KMS-11 (cell line): Measurements from ENCODE around the gene ZNF785.
"Not testable (repeated sequence)": the region's sequence is repeated elsewhere in the genome, so short reads cannot be mapped to it uniquely, and the experiment has no call there.

Experiments
- H2AFZ ChIP-seq: fragments of 200-600 bp; sonication (generic); 2 replicates; pipeline ENCODE4 v1.6.1; 2016; ENCODE audit warnings: antibody characterized with exemption, mixed run types, low read depth
- H3K27ac ChIP-seq: fragments of 200-600 bp; sonication (generic); 2 replicates; pipeline ENCODE4 v1.6.1; 2016; ENCODE audit warnings: mild to moderate bottlenecking, mixed run types
- H3K27me3 ChIP-seq: fragments of 200-600 bp; sonication (generic); 2 replicates; pipeline ENCODE4 v1.6.1; 2017; ENCODE audit warnings: mild to moderate bottlenecking, low read depth, mixed run types, moderate library complexity; ENCODE audit not compliant: insufficient read depth
- H3K36me3 ChIP-seq: fragments of 200-600 bp; sonication (generic); 2 replicates; pipeline ENCODE4 v1.6.1; 2017; ENCODE audit warnings: mild to moderate bottlenecking, mixed run types; ENCODE audit not compliant: insufficient read depth
- H3K4me1 ChIP-seq: fragments of 200-600 bp; sonication (generic); 2 replicates; pipeline ENCODE4 v1.6.1; 2016; ENCODE audit warnings: mild to moderate bottlenecking, low read depth, mixed run types; ENCODE audit not compliant: poor library complexity, severe bottlenecking
- H3K4me2 ChIP-seq: fragments of 200-600 bp; sonication (generic); 2 replicates; pipeline ENCODE4 v1.7.0; 2016; ENCODE audit warnings: mild to moderate bottlenecking, mixed run types
- H3K4me3 ChIP-seq: fragments of 200-600 bp; sonication (generic); IDR thresholded peaks from 2 replicates; pipeline ENCODE4 v1.6.1; 2017; ENCODE audit warnings: low read depth, low read length, mixed read lengths; ENCODE audit not compliant: insufficient read depth
- H3K79me2 ChIP-seq: fragments of 200-600 bp; sonication (generic); 2 replicates; pipeline ENCODE4 v1.6.1; 2016; ENCODE audit warnings: low read depth, mixed run types; ENCODE audit not compliant: insufficient read depth
- H3K9ac ChIP-seq: fragments of 200-600 bp; sonication (generic); 2 replicates; pipeline ENCODE4 v1.6.1; 2016; ENCODE audit warnings: mild to moderate bottlenecking, mixed run types
- H4K20me1 ChIP-seq: fragments of 200-600 bp; sonication (generic); 2 replicates; pipeline ENCODE4 v1.6.1; 2016; ENCODE audit warnings: mild to moderate bottlenecking, mixed run types; ENCODE audit not compliant: insufficient read depth
- TF ChIP-seq, protein P1 (sequence below): fragments of 200-600 bp; sonication (generic); conservative IDR thresholded peaks from 2 replicates; pipeline ENCODE4 v1.6.1; 2017; ENCODE audit warnings: low read depth, mild to moderate bottlenecking, antibody characterized with exemption, low read length, moderate library complexity, mixed read lengths

The ZNF785 gene

DNA sequence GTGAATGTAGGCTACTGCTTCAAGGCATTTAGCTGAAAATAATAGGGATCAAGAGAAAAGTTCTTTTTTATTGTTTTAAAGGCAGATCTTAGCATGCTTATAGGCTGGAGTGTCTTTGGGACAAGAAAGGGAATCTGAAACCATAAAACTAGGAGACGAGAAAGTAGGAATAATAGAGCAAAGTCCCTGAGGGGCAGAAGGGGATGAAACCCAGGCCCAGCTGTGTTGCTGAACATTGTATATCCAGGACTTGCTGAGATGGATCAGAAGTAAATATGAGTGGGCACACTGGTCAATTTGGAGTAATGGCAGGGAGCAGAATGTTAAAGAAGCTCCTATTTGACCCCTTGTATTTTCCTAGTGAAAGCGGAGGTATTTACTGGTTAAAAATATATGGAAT lies 15.4 kb upstream of the ZNF785 start:
- Histone ChIP-seq H4K20me1 (no peaks in the 10 kb centered on the region), H3K27ac (no peak overlapping the region), H3K4me1 (peaks cover 8% of the 10 kb centered on the region), H3K27me3 (no peaks in the 10 kb centered on the region), H3K9ac (no peak overlapping the region), H3K4me3 (no peak overlapping the region), H3K36me3 (no peaks in the 10 kb centered on the region), H3K4me2 (no peak overlapping the region), H3K79me2 (no peaks in the 10 kb centered on the region), H2AFZ (no peak overlapping the region)
- TF ChIP-seq, protein P1, sequence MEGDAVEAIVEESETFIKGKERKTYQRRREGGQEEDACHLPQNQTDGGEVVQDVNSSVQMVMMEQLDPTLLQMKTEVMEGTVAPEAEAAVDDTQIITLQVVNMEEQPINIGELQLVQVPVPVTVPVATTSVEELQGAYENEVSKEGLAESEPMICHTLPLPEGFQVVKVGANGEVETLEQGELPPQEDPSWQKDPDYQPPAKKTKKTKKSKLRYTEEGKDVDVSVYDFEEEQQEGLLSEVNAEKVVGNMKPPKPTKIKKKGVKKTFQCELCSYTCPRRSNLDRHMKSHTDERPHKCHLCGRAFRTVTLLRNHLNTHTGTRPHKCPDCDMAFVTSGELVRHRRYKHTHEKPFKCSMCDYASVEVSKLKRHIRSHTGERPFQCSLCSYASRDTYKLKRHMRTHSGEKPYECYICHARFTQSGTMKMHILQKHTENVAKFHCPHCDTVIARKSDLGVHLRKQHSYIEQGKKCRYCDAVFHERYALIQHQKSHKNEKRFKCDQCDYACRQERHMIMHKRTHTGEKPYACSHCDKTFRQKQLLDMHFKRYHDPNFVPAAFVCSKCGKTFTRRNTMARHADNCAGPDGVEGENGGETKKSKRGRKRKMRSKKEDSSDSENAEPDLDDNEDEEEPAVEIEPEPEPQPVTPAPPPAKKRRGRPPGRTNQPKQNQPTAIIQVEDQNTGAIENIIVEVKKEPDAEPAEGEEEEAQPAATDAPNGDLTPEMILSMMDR, result no peak

DNA sequence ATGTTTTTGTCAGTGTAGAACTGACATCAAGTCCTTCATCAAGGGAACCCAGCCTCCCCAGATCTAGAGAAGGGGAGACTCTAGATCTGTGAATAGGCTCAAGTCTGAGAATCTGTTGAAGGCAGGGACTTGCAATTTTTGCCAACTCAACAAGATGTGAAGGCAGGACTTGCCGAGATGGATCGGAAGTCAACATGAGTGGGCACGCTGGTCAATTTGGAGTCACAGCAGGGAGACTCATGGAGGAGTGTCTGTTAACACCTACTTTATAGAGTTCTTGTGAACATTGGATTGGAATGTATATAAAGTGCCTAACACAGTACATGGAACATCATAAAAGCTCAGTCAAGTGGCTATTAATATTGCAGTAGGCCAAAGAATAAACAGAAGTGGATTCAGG lies 14.7 kb upstream of the ZNF785 start:
- TF ChIP-seq, protein P1, result no peak
- H4K20me1 ChIP-seq, result no peaks in the 10 kb centered on the region
- H3K4me1 ChIP-seq, result peaks cover 8% of the 10 kb centered on the region
- no peak overlapping the region for H3K9ac ChIP-seq
- H3K4me3 ChIP-seq, result no peak overlapping the region
- H2AFZ ChIP-seq, result no peak overlapping the region
- H3K79me2 ChIP-seq, result no peaks in the 10 kb centered on the region
- no peaks in the 10 kb centered on the region for H3K27me3 ChIP-seq
- no peak overlapping the region for H3K27ac ChIP-seq
- H3K4me2 ChIP-seq, result no peak overlapping the region
- no peaks in the 10 kb centered on the region for H3K36me3 ChIP-seq

DNA sequence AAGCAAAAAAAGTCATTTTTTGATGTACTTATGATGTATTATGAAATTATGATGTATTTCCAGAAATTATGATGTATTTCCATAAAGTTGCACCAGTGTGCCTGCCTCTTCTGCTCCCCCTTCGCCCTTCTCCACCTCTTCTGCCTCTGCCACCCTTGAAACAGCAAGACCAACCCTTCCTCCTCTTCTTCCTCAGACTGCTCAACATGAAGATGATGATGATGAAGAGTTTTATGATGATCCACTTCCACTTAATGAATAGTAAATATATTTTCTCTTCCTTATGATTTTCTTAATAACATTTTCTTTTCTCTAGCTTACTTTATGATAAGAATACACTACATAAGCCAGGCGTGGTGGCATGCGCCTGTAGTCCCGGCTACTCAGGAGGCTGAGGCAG lies 7.4 kb upstream of the ZNF785 start:
- H3K9ac ChIP-seq, result no peak overlapping the region
- no peak overlapping the region for H2AFZ ChIP-seq
- no peak overlapping the region for H3K4me2 ChIP-seq
- TF ChIP-seq, protein P1, result no peak
- H3K27me3 ChIP-seq, result no peaks in the 10 kb centered on the region
- H4K20me1 ChIP-seq, result no peaks in the 10 kb centered on the region
- H3K36me3 ChIP-seq, result no peaks in the 10 kb centered on the region
- no peak overlapping the region for H3K27ac ChIP-seq
- H3K4me3 ChIP-seq, result no peak overlapping the region
- no peaks in the 10 kb centered on the region for H3K79me2 ChIP-seq
- H3K4me1 ChIP-seq, result no peaks in the 10 kb centered on the region

DNA sequence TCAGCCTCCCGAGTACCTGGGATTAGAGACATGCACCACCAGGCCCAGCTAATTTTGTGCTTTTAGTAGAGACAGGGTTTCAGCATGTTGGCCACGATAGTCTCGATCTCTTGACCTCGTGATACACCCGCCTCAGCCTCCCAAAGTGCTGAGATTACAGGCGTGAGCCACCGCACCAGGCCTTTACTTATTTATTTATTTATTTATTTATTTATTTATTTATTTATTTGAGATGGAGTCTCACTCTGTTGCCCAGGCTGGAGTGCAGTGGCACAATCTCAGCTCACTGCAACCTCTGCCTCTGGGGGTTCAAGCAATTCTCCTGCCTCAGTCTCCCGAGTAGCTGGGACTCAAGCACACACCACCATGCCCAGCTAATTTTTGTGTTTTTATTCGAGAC lies 5.4 kb upstream of the ZNF785 start:
- H3K4me1 ChIP-seq, H3K27me3 ChIP-seq, H2AFZ ChIP-seq, H3K27ac ChIP-seq, H4K20me1 ChIP-seq, H3K4me2 ChIP-seq, H3K9ac ChIP-seq, H3K4me3 ChIP-seq, H3K36me3 ChIP-seq, H3K79me2 ChIP-seq: not testable (repeated sequence)

DNA sequence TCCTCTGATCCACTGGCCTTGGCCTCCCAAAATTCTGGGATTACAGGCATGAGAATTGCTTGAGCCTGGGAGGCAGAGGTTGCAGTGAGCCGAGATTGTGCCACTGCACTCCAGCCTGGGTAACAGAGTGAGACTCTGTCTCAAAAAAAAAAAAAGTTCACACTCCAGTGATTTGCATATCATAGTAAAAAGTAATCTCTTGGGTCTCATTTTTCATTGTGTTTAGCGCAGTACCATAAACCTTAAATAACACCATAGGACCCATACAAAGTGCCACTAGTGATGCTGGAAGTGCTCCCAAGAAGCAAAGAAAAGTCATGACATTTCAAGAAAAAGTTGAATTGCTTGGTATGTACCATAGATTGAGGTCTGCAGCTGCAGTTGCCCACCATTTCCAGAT lies 4.1 kb upstream of the ZNF785 start:
- H4K20me1 ChIP-seq, H3K4me3 ChIP-seq, H3K4me2 ChIP-seq, H3K27ac ChIP-seq, H3K9ac ChIP-seq, H2AFZ ChIP-seq, H3K79me2 ChIP-seq, H3K36me3 ChIP-seq, H3K27me3 ChIP-seq, H3K4me1 ChIP-seq: not testable (repeated sequence)
